ENCODE measurements around the gene RGS9BP.

DNA sequence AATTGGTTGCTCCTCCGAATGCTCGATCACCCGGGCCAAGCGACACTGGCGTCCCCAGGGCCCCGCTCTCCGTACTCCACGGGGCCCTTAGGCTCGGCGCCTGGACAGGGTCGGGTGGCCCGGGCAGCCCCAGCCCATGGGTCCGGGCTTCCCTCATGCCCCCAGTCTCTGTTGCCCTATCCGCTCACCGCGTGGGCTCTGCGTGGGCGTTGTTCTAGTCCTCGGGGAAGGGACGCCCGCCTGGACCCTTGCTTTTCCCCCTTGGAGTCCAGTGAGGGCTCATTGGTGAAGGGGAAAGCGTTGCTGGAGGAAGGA lies 45.2 kb downstream of the RGS9BP start:
- TF ChIP-seq EZH2 (IDR thresholded peaks at IDR 0.05), result no peak
- no peak for TF ChIP-seq POLR2AphosphoS5 (IDR thresholded peaks at IDR 0.05; ENCODE audit: borderline replicate concordance, low read depth, low read length)
- TF ChIP-seq FOXP2 (optimal IDR thresholded peaks at IDR 0.05; ENCODE audit: control extremely low read depth, extremely low read length, insufficient read depth), result no peak

Measured in SK-N-MC (cell line).